OCI-LY3 (cell line): Measurements from ENCODE around the gene ZNF385A.

Experiments
- H2AFZ ChIP-seq: fragments of 200-600, 300-600 bp; shearing (Covaris generic); 2 replicates; pipeline ENCODE4 v1.6.0; 2014; ENCODE audit warnings: antibody characterized with exemption, low read depth, low read length
- H3K27ac ChIP-seq: fragments of 200-600, 300-600 bp; sonication (generic); 2 replicates; pipeline ENCODE4 v1.5.1; 2014; ENCODE audit warnings: mild to moderate bottlenecking, low read length, moderate library complexity, mixed read lengths
- H3K27me3 ChIP-seq: fragments of 200-600, 300-600 bp; sonication (generic); 2 replicates; pipeline ENCODE4 v1.6.1; 2014; ENCODE audit warnings: low read depth, low read length, mixed read lengths
- H3K36me3 ChIP-seq: fragments of 200-600, 300-600 bp; sonication (generic); replicated peaks from 2 replicates; pipeline ENCODE3; 2014; ENCODE audit warnings: low read depth, low read length, mixed read lengths
- H3K4me1 ChIP-seq: fragments of 300-600, 200-600 bp; sonication (generic); 2 replicates; pipeline ENCODE4 v1.6.1; 2014; ENCODE audit warnings: low read length, mixed read lengths
- H3K4me2 ChIP-seq: fragments of 200-600, 300-600 bp; sonication (generic); 2 replicates; pipeline ENCODE4 v1.6.1; 2014; ENCODE audit warnings: low read length, mixed read lengths
- H3K4me3 ChIP-seq: fragments of 300-600, 200-600 bp; sonication (generic); 2 replicates; pipeline ENCODE4 v1.5.1; 2014; ENCODE audit warnings: antibody characterized with exemption, mild to moderate bottlenecking, low read length, moderate library complexity
- H3K79me2 ChIP-seq: fragments of 300-600, 200-600 bp; shearing (Covaris generic); 2 replicates; pipeline ENCODE4 v1.6.1; 2014; ENCODE audit warnings: mild to moderate bottlenecking, low read length, mixed read lengths
- H3K9ac ChIP-seq: fragments of 300-600, 200-600 bp; shearing (Covaris generic); 2 replicates; pipeline ENCODE4 v1.6.0; 2014; ENCODE audit warnings: mild to moderate bottlenecking, low read length, moderate library complexity
- H3K9me3 ChIP-seq: fragments of 200-600, 300-600 bp; shearing (Covaris generic); 2 replicates; pipeline ENCODE4 v1.6.1; 2014; ENCODE audit warnings: low read length, mixed read lengths; ENCODE audit not compliant: insufficient read depth
- H4K20me1 ChIP-seq: fragments of 200-600, 300-600 bp; sonication (generic); 2 replicates; pipeline ENCODE4 v1.6.1; 2016; ENCODE audit warnings: low read length, mixed read lengths; ENCODE audit not compliant: insufficient read depth
- CTCF ChIP-seq: fragments of 200-600, 300-600 bp; sonication (generic); IDR thresholded peaks from 2 replicates; pipeline ENCODE4 v1.5.1; 2014; ENCODE audit warnings: antibody characterized with exemption, low read length, low read depth
- EZH2phosphoT487 ChIP-seq: fragments of 200-600 bp; shearing (Covaris generic); IDR thresholded peaks from 2 replicates; pipeline ENCODE4 v1.6.1; 2018; ENCODE audit warnings: antibody characterized with exemption, mixed run types, low read depth

The ZNF385A gene

GRCh38 chr12:54384591-54385041 is at the start of gene ZNF385A:
Gene ZNF385A (minus strand): TSS chr12:54384733. CDS start chr12:54384514, 219 bp downstream.
- TF ChIP-seq CTCF (no peak), EZH2phosphoT487 (no peak)
- Histone ChIP-seq H3K79me2 (no peaks in the 10 kb centered on the region), H3K27ac (peak within 1 kb of the TSS; percentile 60), H2AFZ (no peak within 1 kb of the TSS), H3K36me3 (no peaks in the 10 kb centered on the region), H3K4me3 (peak within 1 kb of the TSS; percentile 50), H3K4me1 (peaks cover 43% of the 10 kb centered on the region), H3K9ac (peak within 1 kb of the TSS; percentile 46; the same call in 1 of the 2 replicates), H3K4me2 (peak within 1 kb of the TSS; percentile 83), H3K9me3 (no peaks in the 10 kb centered on the region), H3K27me3 (no peaks in the 10 kb centered on the region), H4K20me1 (no peaks in the 10 kb centered on the region)

- no peak overlapping the region for H2AFZ ChIP-seq
- no peak overlapping the region for H3K27ac ChIP-seq
Measured at GRCh38 chr12:54432815-54433164, 48.3 kb upstream of the ZNF385A start.

GRCh38 chr12:54431911-54432814 is 47.6 kb upstream of the ZNF385A start:
- H2AFZ ChIP-seq: no peak overlapping the region
- H3K27ac ChIP-seq: no peak overlapping the region
- H3K4me2 ChIP-seq: no peak overlapping the region
- TF ChIP-seq CTCF (no peak), EZH2phosphoT487 (no peak)
- H3K9ac ChIP-seq: no peak overlapping the region
- H3K36me3 ChIP-seq: no peaks in the 10 kb centered on the region
- no peaks in the 10 kb centered on the region for H3K9me3 ChIP-seq
- peaks cover 2% of the 10 kb centered on the region; the same call in 1 of the 2 replicates for H3K4me1 ChIP-seq
- no peaks in the 10 kb centered on the region for H3K79me2 ChIP-seq
- no peak overlapping the region for H3K4me3 ChIP-seq
- peaks cover 45% of the 10 kb centered on the region for H3K27me3 ChIP-seq
- no peaks in the 10 kb centered on the region for H4K20me1 ChIP-seq

More at GRCh38 chr12:54432815-54433164, 48.3 kb upstream of the ZNF385A start:
- no peak overlapping the region for H3K4me2 ChIP-seq
- no peak overlapping the region for H3K4me3 ChIP-seq
- no peaks in the 10 kb centered on the region for H3K9me3 ChIP-seq
- H3K27me3 ChIP-seq: peaks cover 39% of the 10 kb centered on the region
- no peaks in the 10 kb centered on the region for H3K36me3 ChIP-seq
- no peaks in the 10 kb centered on the region for H3K79me2 ChIP-seq
- H3K9ac ChIP-seq: no peak overlapping the region
- no peaks in the 10 kb centered on the region for H4K20me1 ChIP-seq
- TF ChIP-seq EZH2phosphoT487 (no peak), CTCF (no peak)
- H3K4me1 ChIP-seq: peaks cover 7% of the 10 kb centered on the region; the same call in 1 of the 2 replicates

GRCh38 chr12:54430471-54431069 is 46.0 kb upstream of the ZNF385A start:
- peaks cover 55% of the 10 kb centered on the region for H3K27me3 ChIP-seq
- H3K27ac ChIP-seq: no peak overlapping the region
- no peaks in the 10 kb centered on the region for H3K4me1 ChIP-seq
- H3K9ac ChIP-seq: no peak overlapping the region
- H4K20me1 ChIP-seq: no peaks in the 10 kb centered on the region
- no peaks in the 10 kb centered on the region for H3K9me3 ChIP-seq
- H3K4me3 ChIP-seq: no peak overlapping the region
- no peak for TF ChIP-seq CTCF
- TF ChIP-seq EZH2phosphoT487: no peak
- no peak overlapping the region for H3K4me2 ChIP-seq
- no peaks in the 10 kb centered on the region for H3K79me2 ChIP-seq
- no peak overlapping the region for H2AFZ ChIP-seq
- H3K36me3 ChIP-seq: no peaks in the 10 kb centered on the region
